Esophagus squamous epithelium (tissue), 5 donors: Measurements from ENCODE around the gene FAM135A. TPM values are rescaled to one million over a fixed set of nuclear protein-coding genes. Genes with fewer than 3 reads are reported as not detected.

Experiments
- DNase-seq: peaks from one replicate; lab custom pipeline; 2025; lab: John Stamatoyannopoulos, UW
- H3K27ac ChIP-seq, 4 donors: fragments of 200-600 bp; sonication (generic); one replicate each; pipeline ENCODE4 v1.5.1; 2016 to 2019; ENCODE audit warnings: mild to moderate bottlenecking in 1 of 4
- H3K27me3 ChIP-seq, 4 donors: fragments of 200-600 bp; sonication (generic); 1 replicate in 3 of 4; 2 replicates in 1 of 4; pipeline versions ENCODE4 v1.5.1 to v1.6.0; 2017 to 2021; ENCODE audit warnings: antibody characterized with exemption in 1 of 4
- H3K36me3 ChIP-seq, 3 donors: fragments of 200-600 bp; sonication (generic); one replicate each; pipeline ENCODE4 v1.5.1; 2016 to 2019
- H3K4me1 ChIP-seq, 3 donors: fragments of 200-600 bp; sonication (generic); one replicate each; pipeline ENCODE4 v1.5.1; 2017 to 2019
- H3K4me3 ChIP-seq, 4 donors: fragments of 200-600 bp; sonication (generic); 1 replicate in 3 of 4; 2 replicates in 1 of 4; pipeline ENCODE4 v1.5.1; 2016 to 2019; ENCODE audit warnings: mild to moderate bottlenecking in 2 of 4, moderate library complexity in 1 of 4
- H3K9me3 ChIP-seq, 3 donors: fragments of 200-600 bp; sonication (generic); one replicate each; pipeline ENCODE4 v1.5.1; 2016 to 2019
- CTCF ChIP-seq, 6 experiments: fragments of 450-650 bp in 4 of 6; fragments of 200-600 bp in 2 of 6; sonication (generic) in 2 of 6; IDR thresholded peaks; one replicate each; pipeline ENCODE4 v1.5.1; 2016 to 2019; ENCODE audit warnings: antibody characterized with exemption in 6 of 6, mild to moderate bottlenecking in 4 of 6, moderate library complexity in 4 of 6
- POLR2A ChIP-seq, 4 donors: fragments of 450-650 bp; IDR thresholded peaks; one replicate each; pipeline ENCODE4 v1.6.1; 2017; ENCODE audit warnings: antibody characterized with exemption in 4 of 4, mild to moderate bottlenecking in 4 of 4, moderate library complexity in 3 of 4
- WGBS, 2 donors: methylation state at CpG; one replicate each; pipeline ENCODE4 v1.1.5; 2018; 5-methylcytosine and 5-hydroxymethylcytosine counted together
- intact Hi-C: fragments of 100-400 bp; cut with DNase I; formaldehyde crosslinking; loops from one replicate; pipeline ENCODE4 v1.15.0; 2022
- total RNA-seq, 4 donors: library from RNA; depleted of rRNA; stranded (reverse); fragments of >200 nt; gene quantifications; one replicate each; pipeline ENCODE4 v1.1.0, GENCODE V29; 2016
- donor health status: DM: yes; HTN: yes; CAD: no.

FAM135A gene
- total RNA-seq, 4 donors from 2014 or later, result 81.4 to 142 (median 120) TPM

- DNase-seq, result no peak
- Histone ChIP-seq H3K9me3 (peaks cover 0 to 9% (median 6%) of the 10 kb centered on the region in 3 donors), H3K27me3 (no peaks in the 10 kb centered on the region), H3K27ac (no peak overlapping the region), H3K4me1 (no peaks in the 10 kb centered on the region), H3K36me3 (peaks cover 3 to 90% (median 4%) of the 10 kb centered on the region in 3 donors), H3K4me3 (no peak overlapping the region)
- intact Hi-C loops, result no loop called here
- no peak for TF ChIP-seq CTCF (IDR thresholded peaks at IDR 0.05)
- TF ChIP-seq POLR2A (IDR thresholded peaks at IDR 0.05), result no peak
- WGBS, 2 donors, result 100% methylated on average over 1 of the region's 1 CpG
These were observed 93.9 kb downstream of the FAM135A start for GRCh38 chr6:70507161-70507560.

GRCh38 chr6:70508953-70509352, 95.6 kb downstream of the FAM135A start:
- intact Hi-C loops, result no loop called here
- no peaks in the 10 kb centered on the region for H3K4me1 ChIP-seq

GRCh38 chr6:70510600-70510999, 97.3 kb downstream of the FAM135A start:
- intact Hi-C loops, result no loop called here
- Histone ChIP-seq H3K27ac (no peak overlapping the region), H3K4me3 (no peak overlapping the region), H3K9me3 (no peaks in the 10 kb centered on the region), H3K27me3 (no peaks in the 10 kb centered on the region), H3K36me3 (peaks cover 0 to 71% (median 4%) of the 10 kb centered on the region in 3 donors), H3K4me1 (no peaks in the 10 kb centered on the region)
- DNase-seq, result no peak
- TF ChIP-seq POLR2A (IDR thresholded peaks at IDR 0.05), result no peak
- no peak for TF ChIP-seq CTCF (IDR thresholded peaks at IDR 0.05)

More at GRCh38 chr6:70508953-70509352, 95.6 kb downstream of the FAM135A start:
- Histone ChIP-seq H3K27me3 (no peaks in the 10 kb centered on the region), H3K4me3 (no peak overlapping the region), H3K27ac (no peak overlapping the region), H3K36me3 (peaks cover 0 to 73% (median 4%) of the 10 kb centered on the region in 3 donors), H3K9me3 (peaks cover 0 to 5% (median 4%) of the 10 kb centered on the region in 3 donors)
- DNase-seq, result no peak
- 91 to 97% methylated on average over 1 of the region's 1 CpG for WGBS, 2 donors
- TF ChIP-seq POLR2A (IDR thresholded peaks at IDR 0.05), result no peak
- no peak for TF ChIP-seq CTCF (IDR thresholded peaks at IDR 0.05)

- WGBS, 2 donors, result 58 to 71% methylated on average over 3 of the region's 3 CpGs
These were observed 105.4 kb downstream of the FAM135A start for GRCh38 chr6:70518723-70519122.

GRCh38 chr6:70520575-70520974, 107.3 kb downstream of the FAM135A start:
- Histone ChIP-seq H3K4me1 (no peaks in the 10 kb centered on the region), H3K27me3 (no peaks in the 10 kb centered on the region), H3K36me3 (peaks cover 0 to 35% (median 0%) of the 10 kb centered on the region in 3 donors), H3K9me3 (no peaks in the 10 kb centered on the region), H3K27ac (no peak overlapping the region), H3K4me3 (no peak overlapping the region)
- DNase-seq, result no peak
- TF ChIP-seq POLR2A (IDR thresholded peaks at IDR 0.05) (no peak), CTCF (IDR thresholded peaks at IDR 0.05) (peak in 5 of 6 experiments; percentile 17 to 41 (median 18))
- intact Hi-C loops, result no loop called here

More at GRCh38 chr6:70518723-70519122, 105.4 kb downstream of the FAM135A start:
- H3K27me3 ChIP-seq, result no peaks in the 10 kb centered on the region
- H3K27ac ChIP-seq, result no peak overlapping the region
- TF ChIP-seq CTCF (IDR thresholded peaks at IDR 0.05) (no peak), POLR2A (IDR thresholded peaks at IDR 0.05) (no peak)
- no peak for DNase-seq
- no peaks in the 10 kb centered on the region for H3K9me3 ChIP-seq
- no peak overlapping the region for H3K4me3 ChIP-seq
- intact Hi-C loops, result no loop called here
- peaks cover 0 to 33% (median 0%) of the 10 kb centered on the region in 3 donors for H3K36me3 ChIP-seq
- H3K4me1 ChIP-seq, result no peaks in the 10 kb centered on the region
